NCI-H345 treated with DMSO at 0.1 percent for 48 hours (cell line): Measurements from ENCODE around the gene COL5A1.
A peak's percentile ranks its signal among the peaks of the same experiment; 100 is the strongest.
"Not testable (repeated sequence)": the region's sequence is repeated elsewhere in the genome, so short reads cannot be mapped to it uniquely, and the experiment has no call there.

Experiments
- DNase-seq: peaks from one replicate; lab custom pipeline; 2025; ENCODE audit not compliant: unreplicated experiment; lab: John Stamatoyannopoulos, UW

The COL5A1 gene

DNA sequence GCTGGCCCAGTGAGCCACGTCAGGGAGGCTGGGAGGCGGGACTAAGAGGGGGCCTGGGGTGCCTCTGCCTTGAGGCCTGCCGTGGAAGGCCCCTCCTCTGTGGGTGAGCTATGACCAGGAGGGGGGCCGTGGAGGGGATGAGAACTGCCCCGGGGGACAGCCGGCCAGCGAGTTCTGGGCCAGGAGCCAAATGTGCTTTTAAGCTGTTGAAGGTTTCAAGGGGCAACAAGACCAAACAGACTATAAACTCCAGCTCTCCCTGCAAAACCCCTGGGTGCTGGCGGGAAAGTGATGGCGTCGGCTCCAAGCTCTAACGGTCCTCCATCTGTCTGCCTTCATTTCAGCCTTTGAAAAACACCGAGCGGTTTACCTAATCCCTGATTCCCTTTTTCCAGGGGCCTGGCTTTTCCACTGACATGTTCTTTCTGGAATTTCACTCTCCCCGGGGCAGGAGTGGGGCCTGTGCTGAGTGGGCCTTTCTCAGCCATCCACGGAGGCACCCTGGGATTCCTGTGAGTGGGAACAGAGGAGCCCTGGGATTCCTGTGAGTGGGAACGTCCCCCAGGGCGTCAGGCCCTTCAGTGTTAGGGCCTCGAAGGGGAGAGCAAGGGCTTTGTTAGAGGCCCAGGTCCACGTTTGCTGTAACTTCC is 65.6 kb downstream of the COL5A1 start:
- peak; percentile 99 for DNase-seq

DNA sequence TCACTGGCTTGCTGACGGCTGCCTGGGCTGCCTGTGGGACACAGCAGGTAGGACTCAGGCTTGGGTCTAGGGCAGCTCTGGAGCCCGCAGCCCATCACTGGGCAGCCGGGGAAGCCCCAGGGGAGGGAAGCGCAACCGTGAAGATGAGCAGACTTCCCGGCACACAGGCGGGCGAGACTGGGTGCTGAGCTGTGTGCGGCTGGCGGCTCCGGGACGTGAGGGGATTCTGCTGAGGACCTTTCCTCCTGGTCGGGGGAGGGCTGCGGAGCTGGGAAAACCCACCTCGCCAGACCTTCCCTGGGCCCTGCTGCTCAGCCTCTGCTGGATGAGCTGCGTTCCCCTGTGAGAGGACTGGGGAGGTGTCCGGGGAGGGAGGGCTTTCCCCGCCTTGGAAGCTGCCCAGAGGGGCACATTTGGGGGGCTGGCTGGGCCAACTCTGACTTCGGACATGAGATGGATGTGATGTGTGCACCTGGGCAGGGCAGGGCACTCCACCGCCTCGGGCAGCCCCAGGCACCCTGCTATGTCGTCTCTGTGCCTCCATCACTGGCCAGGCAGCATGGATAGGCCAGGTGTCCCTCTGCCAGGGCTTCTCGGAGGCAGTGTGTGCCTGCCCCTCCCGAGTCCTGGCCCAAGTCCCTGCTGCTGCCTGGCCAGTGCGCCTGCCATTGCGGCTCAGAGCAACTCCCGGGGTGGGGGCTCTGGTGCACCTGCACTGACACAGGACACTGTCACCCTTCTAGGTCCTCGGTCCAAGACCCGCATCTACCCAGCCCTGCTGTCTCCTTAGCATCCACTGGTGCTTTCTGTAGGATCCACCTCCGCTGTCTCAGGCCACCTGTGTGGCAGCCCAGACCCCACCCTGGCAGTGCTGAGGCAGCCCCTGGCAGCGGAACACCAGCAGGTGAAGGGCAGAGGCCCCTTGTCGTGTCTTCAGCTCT is 66.4 kb downstream of the COL5A1 start:
- DNase-seq, result no peak

DNA sequence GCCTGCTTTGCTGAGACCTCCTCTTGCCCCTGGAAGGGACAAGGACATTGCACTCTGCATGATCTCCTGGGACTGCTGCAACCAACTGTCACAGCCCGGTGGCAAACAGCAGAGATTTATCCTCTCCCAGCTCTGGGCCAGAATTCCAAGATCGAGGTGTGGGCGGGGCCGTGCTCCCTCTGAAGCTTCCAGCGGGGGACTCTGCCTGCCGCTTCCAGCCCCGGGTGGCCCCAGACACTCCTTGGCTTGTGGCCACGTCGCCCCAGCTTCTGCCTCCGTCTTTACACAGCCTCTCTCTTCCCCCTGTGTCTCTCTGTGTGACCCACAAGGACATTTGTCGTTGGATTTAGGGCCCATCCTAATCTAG is 67.1 kb downstream of the COL5A1 start:
- no peak for DNase-seq

DNA sequence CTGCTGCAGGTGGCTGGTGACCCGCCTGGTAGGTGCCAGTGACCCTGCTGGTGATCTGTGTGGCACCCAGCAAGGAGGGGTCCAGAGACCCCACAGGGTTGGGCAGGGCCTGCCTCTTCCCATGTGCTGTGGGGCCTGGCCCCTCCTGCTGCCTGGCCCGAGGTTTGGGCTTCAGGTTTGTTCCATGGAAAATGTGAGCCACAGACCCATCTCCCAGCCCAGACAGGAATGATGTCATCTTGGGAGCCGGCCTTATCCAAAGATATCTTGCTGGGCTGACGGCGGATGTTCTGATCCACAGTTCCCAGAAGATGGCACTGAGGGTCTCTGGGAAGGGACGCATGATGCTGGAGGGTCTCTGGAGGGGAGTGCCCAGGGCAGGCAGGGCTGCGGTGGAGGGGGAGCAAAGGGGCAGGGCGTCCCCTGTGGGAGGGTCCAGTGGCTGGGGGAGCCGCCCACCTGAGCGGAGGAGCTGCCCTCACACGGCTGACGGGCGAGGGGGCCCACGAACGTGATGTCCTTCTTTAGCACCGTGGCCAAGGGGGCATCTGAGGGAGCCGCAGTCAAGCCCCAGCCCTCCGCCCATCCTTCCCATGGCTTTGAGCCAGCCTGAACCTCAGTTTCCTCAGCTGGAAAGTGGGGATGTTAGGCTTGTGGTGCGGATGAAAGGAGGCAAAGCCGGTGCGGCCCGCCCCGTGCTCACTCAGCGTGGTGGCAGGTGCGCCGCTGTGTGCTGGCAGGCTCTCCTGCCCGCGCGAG is 68.1 kb downstream of the COL5A1 start:
- no peak for DNase-seq

DNA sequence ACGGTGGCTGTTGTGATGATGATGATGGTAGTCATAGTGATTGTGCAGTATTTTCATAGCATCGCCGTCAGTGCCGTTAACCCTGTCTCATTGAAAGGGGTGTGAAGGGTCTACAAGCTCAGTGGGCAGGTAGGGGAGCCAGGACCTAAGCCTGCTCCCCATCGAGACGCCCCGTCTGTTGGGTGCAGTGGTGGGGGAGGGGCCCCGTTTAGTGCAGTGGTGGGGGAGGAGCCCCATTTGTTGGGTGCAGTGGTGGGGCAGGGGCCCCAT is 68.6 kb downstream of the COL5A1 start:
- DNase-seq, result no peak

DNA sequence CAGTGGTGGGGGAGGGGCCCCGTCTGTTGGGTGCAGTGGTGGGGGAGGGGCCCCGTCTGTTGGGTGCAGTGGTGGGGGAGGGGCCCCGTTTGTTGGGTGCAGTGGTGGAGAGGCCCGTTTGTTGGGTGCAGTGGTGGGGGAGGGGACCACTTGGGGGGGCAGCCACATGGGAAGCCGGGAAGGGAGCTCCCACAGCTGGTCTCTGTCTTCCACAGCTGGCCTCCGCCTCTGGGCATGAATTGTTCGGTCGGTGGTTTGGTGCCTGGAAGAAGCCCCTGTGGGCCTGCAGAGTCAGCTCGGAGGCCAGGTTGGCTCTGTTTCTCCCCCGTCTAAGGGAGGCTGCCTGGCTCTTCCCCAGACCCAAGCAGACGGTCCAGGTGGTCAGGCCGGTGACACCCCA is 69.3 kb downstream of the COL5A1 start:
- no peak for DNase-seq

DNA sequence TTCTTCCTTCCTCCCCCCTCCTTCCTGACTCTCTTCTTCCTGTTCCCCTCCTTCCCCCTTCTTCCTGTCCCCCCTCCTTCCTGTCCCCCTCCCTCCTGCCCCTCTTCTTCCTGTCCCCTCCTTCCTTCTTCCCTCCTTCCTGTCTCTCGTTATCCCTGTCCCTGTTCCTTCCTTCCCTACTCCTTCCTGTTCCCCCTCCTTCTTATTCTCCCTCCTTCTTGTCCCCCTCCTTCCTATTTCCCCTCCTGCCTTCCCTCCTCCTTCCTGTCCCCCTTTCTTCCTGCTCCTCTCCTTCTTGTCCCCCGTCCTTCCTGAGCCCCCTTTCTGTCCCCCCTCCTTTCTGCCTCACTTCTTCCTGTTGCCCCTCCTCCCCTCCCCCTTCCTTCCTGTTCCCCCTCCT is 70.6 kb downstream of the COL5A1 start:
- no peak for DNase-seq

DNA sequence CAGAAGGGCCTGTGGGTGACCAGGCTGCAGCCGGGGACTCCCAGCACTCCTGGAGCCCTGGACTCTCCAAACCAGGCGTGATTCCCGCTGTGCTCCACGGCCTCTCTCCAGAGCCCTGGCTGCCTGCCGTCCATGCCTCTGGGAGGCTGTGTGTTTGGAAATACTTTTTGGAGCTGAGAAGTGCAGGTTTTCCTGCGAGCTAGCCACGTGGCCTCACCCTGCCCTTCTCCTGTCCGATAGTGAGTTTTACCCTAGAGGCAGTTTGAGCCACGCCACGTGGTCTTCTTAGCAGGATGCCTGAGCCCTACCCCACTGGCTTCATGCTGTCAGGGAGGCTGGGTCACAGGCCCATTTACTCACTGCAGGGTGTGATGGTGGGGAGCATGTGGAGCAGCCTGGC is 71.3 kb downstream of the COL5A1 start:
- no peak for DNase-seq

DNA sequence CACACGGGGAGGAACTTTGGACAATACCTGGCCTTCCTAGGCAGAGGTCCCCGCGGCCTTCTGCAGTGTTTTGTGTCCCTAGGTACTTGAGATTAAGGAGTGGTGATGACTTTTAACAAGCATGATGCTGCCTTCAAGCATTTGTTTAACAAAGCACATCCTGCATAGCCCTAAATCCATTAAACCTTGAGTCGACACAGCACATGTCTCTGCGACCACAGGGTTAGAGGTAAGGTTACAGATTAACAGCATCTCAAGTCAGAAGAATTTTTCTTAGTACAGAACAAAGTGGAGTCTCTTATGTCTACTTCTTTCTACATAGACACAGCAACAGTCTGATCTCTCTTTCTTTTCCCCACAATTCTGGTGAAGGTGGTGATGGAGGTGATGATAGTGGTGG is 73.9 kb downstream of the COL5A1 start:
- DNase-seq, result not testable (repeated sequence)

DNA sequence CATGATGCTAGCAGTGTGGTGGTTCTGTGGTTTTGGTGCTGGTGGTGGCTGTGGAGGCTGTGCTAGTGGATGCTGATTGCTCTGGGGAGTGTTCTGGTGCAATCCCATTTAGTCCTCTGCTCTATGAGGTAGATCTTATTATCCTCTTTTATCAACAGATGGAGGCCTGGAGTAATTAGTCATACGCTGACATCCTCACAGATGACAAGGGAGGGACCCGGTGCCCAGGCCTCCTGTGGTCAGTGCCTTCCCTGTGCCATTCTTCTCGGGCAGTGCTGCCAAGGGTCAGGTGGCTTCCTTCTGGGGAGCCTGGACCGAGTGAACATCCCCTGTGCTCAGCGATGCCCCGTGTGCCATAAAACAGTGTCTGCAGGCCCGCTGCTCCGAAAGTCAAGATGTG is 74.5 kb downstream of the COL5A1 start:
- DNase-seq, result no peak

DNA sequence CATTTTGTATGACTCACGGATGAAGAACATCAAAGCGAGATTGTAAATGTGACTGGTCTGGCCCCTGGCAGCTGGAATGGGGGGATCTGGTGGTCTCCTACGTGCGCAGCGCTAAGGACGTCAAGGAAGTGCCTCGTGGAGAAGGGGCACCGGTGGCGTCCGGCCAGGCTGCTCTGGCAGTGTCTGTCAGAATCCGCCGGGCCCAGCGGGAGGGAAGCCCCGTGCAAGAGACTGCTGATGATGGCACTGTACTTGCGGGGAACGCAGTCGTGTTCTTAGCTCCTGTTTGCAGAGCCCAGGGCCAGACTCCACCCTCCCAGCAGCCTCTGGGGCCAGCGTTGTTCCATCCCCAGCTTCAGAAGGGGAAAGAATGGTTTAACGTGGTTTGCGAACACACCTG is 75.5 kb downstream of the COL5A1 start:
- DNase-seq, result no peak

DNA sequence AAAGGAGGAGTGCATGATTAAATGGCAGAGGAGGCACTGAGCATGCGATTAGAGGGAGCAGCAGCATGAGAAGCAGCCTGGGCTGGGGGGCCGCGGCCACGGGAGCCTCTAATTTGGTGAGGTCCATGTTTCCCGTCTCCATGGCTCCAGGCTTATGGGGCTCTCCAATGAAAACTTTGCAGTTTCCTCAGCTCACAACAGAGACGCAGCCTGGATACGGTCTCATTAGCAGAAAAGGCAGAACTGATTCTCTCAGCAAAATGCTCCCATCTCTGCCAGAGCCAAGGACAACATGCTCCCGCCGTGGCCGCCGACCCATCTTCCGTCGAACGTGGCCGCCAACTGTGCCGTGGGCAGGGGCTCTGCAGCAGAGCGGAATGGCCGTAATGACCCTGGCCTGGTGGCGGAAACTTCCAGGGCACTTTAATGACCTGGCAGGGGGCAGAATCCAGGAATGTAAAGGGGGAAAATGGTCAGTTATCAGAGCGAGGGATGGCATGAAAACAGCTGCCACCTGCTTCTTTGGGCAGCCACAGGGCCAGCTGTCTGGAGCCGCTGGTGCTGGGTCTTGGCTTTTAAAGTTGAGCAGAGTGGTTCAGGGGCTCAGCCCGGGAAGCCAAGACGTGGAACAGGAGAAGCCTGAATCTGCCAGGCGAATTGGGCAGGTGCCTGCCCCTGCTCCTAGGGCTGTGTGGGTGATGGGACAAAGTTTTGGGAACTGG is 76.5 kb downstream of the COL5A1 start:
- DNase-seq, result no peak

DNA sequence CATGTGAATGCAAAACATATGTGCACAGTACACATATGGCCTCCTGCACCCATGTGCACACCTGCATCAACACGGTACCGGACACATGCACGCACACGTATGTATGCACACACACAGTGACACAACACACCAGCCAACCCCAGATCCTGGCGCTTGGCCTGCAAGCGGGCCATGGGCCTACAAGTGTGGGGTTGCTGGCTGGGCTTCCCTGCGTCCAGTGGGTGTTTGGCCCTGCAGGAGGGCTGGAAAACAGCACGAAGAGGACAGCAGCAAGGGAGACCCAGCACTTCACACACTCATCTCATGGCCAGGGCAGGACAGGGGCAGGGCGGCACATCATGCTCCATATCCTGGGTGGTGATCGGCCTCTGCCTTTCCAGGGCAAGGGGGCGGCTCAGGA is 77.7 kb downstream of the COL5A1 start:
- no peak for DNase-seq

DNA sequence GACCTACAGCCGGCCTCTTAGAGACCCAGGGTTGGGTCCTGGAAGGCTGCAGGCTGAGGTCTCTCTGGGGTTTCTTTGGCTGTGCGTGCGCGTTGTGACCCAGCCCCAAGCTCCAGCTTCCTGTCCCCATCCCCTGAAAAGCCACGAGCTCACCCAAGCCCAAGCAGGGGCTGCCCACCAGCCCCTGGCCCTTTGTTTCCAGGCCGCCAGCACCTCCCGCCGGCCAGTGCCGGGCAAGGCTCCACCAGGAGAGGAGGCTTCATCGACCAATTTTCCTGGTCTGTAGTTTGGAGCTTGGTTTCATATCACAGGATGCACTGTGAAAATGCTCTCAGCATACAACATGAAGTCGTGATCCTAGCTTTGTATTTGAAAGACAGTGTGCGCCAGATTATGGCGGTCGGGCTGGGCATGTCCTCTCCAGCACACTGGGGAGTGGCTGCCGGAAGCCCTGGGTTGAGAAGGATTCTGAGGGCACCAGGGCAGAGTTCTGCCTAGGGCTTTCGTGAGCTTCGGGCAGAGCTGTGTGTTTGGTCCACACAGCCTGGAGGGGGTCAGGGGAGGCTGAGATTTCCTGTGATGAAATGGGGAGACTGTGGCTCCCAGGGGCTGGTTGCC is 78.6 kb downstream of the COL5A1 start:
- DNase-seq, result no peak

DNA sequence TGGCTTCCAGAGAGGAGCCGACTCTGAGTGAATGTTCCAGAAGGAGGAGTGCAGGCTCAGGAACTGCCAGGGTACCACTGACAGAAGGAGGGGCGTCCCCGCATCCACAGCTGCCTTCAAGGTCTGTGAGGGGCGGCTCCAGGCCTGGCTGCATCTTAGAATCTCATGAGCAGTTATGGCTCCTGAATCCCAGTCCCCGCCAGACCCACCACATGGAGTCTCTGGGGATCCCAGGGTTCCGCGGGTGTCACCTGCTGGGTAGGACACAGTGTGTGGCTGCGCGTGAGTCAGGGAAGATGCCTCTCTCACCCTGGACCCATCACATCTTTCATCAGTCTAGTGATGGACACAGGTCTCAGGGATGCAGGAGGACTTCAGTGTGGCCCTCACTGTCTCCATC is 79.2 kb downstream of the COL5A1 start:
- no peak for DNase-seq

DNA sequence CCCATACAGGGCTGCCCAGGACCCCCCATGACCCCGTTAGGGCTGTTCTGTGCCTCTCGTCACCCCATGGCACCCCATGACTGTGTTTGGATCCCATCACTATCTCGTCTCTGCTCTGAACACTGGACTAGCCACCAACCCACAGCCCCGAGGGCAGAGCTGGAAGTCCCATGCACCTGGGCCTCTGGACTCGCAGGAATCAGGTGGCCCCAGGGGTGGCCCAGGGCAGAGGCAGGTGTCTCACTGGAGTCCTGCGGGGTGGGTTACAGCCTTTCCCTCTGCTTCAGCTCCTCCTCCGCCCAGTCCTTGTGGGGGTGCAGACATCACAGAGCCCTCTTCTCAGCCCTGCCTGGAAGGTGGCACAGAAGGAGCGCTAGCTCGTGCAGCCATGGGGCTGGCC is 79.7 kb downstream of the COL5A1 start:
- DNase-seq, result no peak

DNA sequence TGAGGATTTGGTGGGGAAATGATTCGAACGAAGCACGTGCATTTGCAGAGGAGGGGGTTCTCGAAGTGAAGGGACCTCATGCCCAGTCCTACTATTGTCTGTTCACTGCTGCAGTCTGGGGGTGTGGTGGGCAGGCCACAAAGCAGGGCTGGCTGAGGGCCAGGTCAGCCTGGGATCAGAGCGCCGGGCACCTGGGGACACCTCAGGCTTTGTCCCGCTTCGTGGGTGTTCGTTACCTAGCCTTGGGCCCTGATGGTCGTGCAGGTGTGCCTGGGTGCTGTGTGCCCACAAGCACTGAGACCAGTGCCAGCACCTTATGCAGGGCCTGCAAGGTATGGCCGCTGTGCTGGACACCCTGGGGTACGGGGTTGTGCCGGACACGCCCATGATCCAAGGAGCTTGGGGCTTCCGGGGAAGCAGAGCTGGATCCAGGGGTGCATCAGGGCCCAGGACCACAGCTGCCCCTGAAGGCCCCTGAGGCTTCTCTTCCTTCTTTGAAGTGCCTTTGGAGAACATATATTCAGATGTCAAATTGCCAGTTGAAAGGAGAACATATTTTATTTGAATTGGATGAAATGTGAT is 80.6 kb downstream of the COL5A1 start:
- no peak for DNase-seq

DNA sequence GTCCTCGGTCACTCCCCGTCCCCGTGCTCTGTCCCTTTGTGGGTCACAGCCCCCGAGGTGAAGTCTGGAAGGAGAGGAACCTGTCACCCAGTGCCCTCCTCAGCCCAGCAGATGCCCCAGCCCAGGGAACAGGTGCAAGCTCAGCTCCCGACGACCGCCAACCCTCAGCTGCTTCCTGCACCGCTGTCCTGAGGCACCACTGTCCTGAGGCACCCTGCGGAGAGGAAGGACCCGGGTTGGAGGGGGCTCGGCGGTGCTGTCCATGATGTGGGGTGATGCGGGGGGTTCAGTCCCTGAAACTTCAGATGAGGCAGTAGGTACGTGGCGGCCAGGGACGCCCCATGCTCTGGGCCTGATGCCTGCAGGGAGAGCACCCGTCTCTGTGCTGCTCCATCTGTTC is 81.4 kb downstream of the COL5A1 start:
- DNase-seq, result no peak

DNA sequence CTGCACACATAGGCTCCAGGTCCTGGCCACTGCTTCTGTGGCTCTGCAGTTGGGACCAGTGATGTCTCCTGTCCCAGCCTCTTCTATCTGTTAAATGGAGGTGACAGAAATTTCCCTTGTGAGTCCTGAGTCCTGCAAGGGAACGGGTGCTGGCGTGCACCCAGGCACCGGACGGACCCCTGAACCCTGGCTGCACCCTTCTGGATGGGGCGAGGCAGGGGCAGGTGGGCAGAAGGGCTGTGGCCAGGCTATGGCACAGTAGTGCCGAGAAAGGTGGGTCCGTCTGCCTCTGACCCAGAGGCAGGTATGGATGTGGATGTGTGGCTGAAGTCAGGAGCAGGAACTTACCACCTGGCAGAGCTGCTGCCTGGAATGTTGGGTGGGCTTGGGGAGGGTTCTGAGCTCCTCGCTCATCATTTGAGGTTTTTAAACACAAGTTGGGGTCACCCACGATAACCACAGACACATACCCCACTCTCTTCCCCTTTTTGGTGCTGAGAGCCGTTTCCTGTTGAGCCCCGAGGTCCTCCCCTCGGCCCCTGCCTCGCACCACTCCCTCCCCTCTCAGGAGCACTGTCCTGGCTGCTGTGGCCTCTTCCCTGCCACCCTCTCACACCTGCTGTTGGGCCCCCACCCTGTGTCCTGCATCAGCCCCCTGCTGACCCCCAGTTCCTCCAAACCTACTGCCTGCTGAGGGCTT is 82.0 kb downstream of the COL5A1 start:
- DNase-seq, result no peak
